Sigmoid colon (tissue), 7 donors: Measurements from ENCODE around the gene ARHGAP6. TPM values are rescaled to one million over a fixed set of nuclear protein-coding genes. Genes with fewer than 3 reads are reported as not detected.

Experiments
- DNase-seq: peaks from one replicate; pipeline ENCODE4 v3.0.0-alpha.2; 2019
- H3K27ac ChIP-seq, 4 donors: fragments of 200-600 bp; sonication (generic); one replicate each; pipeline ENCODE4 v1.5.1; 2016 to 2019; ENCODE audit warnings: mild to moderate bottlenecking in 1 of 4
- H3K27me3 ChIP-seq, 3 donors: fragments of 200-600 bp; sonication (generic); one replicate each; pipeline ENCODE4 v1.5.1; 2019; ENCODE audit warnings: mild to moderate bottlenecking in 1 of 3
- H3K36me3 ChIP-seq, 4 donors: fragments of 200-600 bp; sonication (generic); one replicate each; pipeline ENCODE4 v1.5.1; 2016 to 2019
- H3K4me1 ChIP-seq, 4 donors: fragments of 200-600 bp; sonication (generic); one replicate each; pipeline ENCODE4 v1.5.1; 2017 to 2019
- H3K4me3 ChIP-seq, 4 donors: fragments of 200-600 bp; sonication (generic); one replicate each; pipeline ENCODE4 v1.5.1; 2017 to 2019; ENCODE audit warnings: mild to moderate bottlenecking in 2 of 4, moderate library complexity in 1 of 4
- H3K9me3 ChIP-seq, 4 donors: fragments of 200-600 bp in 3 of 4; sonication (generic) in 3 of 4; one replicate each; pipeline versions ENCODE4 v1.5.1 to v1.6.1; 2013 to 2019
- CTCF ChIP-seq, 4 experiments: fragments of 450-650 bp in 3 of 4; fragments of 200-600 bp in 1 of 4; IDR thresholded peaks; one replicate each; pipeline ENCODE4 v1.5.1; 2016 to 2019; ENCODE audit warnings: antibody characterized with exemption in 4 of 4, mild to moderate bottlenecking in 3 of 4, moderate library complexity in 2 of 4
- EP300 ChIP-seq, 4 donors: sonication (generic); formaldehyde crosslinking; IDR thresholded peaks; one replicate each; pipeline ENCODE4 v1.6.1; 2017; ENCODE audit warnings: antibody characterized with exemption in 4 of 4
- POLR2A ChIP-seq, 2 donors: fragments of 450-650 bp; IDR thresholded peaks; one replicate each; pipeline ENCODE4 v1.6.1; 2016; ENCODE audit warnings: antibody characterized with exemption in 2 of 2, mild to moderate bottlenecking in 2 of 2, moderate library complexity in 2 of 2
- POLR2AphosphoS5 ChIP-seq, 4 donors: sonication (generic); formaldehyde crosslinking; IDR thresholded peaks; one replicate each; pipeline ENCODE4 v1.6.1; 2017; ENCODE audit warnings: antibody characterized with exemption in 4 of 4
- WGBS, 2 donors: extraction: QIAGEN DNeasy Blood & Tissue Kit; methylation state at CpG; one replicate each; pipeline ENCODE4 v1.1.7; 2013; 5-methylcytosine and 5-hydroxymethylcytosine counted together
- intact Hi-C: fragments of 100-400 bp; cut with DNase I; formaldehyde crosslinking; loops from one replicate; pipeline ENCODE4 v1.15.1; 2023
- polyA plus RNA-seq, 3 donors: library from polyadenylated mRNA; stranded (reverse); fragments of 200-250 nt; gene quantifications; one replicate each; pipeline ENCODE4 v1.2.3, GENCODE V29; 2013
- total RNA-seq, 4 donors: library from RNA; depleted of rRNA; stranded (reverse); fragments of >200 nt; gene quantifications; one replicate each; pipeline ENCODE4 v1.1.0, GENCODE V29; 2016
- donor health status: healthy with polysubstance abuse.
- donor health status: Bipolar disorder and iron deficiency.
- donor health status: healthy.

Gene ARHGAP6
- total and polyA plus RNA-seq, 7 donors: 1.4 to 47.6 (median 36.2) TPM

- no peak overlapping the region for H3K4me3 ChIP-seq
- no peaks in the 10 kb centered on the region for H3K27me3 ChIP-seq
- DNase-seq: no peak
- no peaks in the 10 kb centered on the region for H3K36me3 ChIP-seq
- H3K4me1 ChIP-seq: peaks cover 0 to 7% (median 0%) of the 10 kb centered on the region in 4 donors
- intact Hi-C loops: no loop called here
- no peak for TF ChIP-seq CTCF (IDR thresholded peaks at IDR 0.05)
- no peak for TF ChIP-seq EP300 (IDR thresholded peaks at IDR 0.05)
- TF ChIP-seq POLR2AphosphoS5 (IDR thresholded peaks at IDR 0.05): no peak
- no peak for TF ChIP-seq POLR2A (IDR thresholded peaks at IDR 0.05)
- 63 to 94% methylated on average over 1 of the region's 1 CpG for WGBS, 2 donors
- H3K27ac ChIP-seq: no peak overlapping the region
- no peaks in the 10 kb centered on the region for H3K9me3 ChIP-seq
Observed at GRCh38 chrX:11259437-11259836, 406.3 kb downstream of the ARHGAP6 start.

GRCh38 chrX:11257711-11258110 lies 408.0 kb downstream of the ARHGAP6 start:
- WGBS, 2 donors: 16 to 65% methylated on average over 2 of the region's 2 CpGs
- Histone ChIP-seq H3K4me3 (no peak overlapping the region), H3K36me3 (no peaks in the 10 kb centered on the region), H3K4me1 (peaks cover 0 to 7% (median 0%) of the 10 kb centered on the region in 4 donors), H3K9me3 (no peaks in the 10 kb centered on the region), H3K27ac (no peak overlapping the region), H3K27me3 (no peaks in the 10 kb centered on the region)
- DNase-seq: no peak
- intact Hi-C loops: no loop called here
- TF ChIP-seq POLR2AphosphoS5 (IDR thresholded peaks at IDR 0.05) (no peak), EP300 (IDR thresholded peaks at IDR 0.05) (no peak), POLR2A (IDR thresholded peaks at IDR 0.05) (no peak), CTCF (IDR thresholded peaks at IDR 0.05) (no peak)

GRCh38 chrX:11257290-11257689 lies 408.4 kb downstream of the ARHGAP6 start:
- no peak overlapping the region for H3K4me3 ChIP-seq
- H3K9me3 ChIP-seq: no peaks in the 10 kb centered on the region
- TF ChIP-seq CTCF (IDR thresholded peaks at IDR 0.05): no peak
- no peak for TF ChIP-seq POLR2AphosphoS5 (IDR thresholded peaks at IDR 0.05)
- TF ChIP-seq POLR2A (IDR thresholded peaks at IDR 0.05): no peak
- TF ChIP-seq EP300 (IDR thresholded peaks at IDR 0.05): no peak
- intact Hi-C loops: no loop called here
- H3K27ac ChIP-seq: no peak overlapping the region
- 42 to 78% methylated on average over 2 of the region's 2 CpGs for WGBS, 2 donors
- DNase-seq: no peak
- H3K27me3 ChIP-seq: no peaks in the 10 kb centered on the region
- peaks cover 0 to 7% (median 0%) of the 10 kb centered on the region in 4 donors for H3K4me1 ChIP-seq
- no peaks in the 10 kb centered on the region for H3K36me3 ChIP-seq

GRCh38 chrX:11254417-11255109 lies 411.2 kb downstream of the ARHGAP6 start:
- no peak for TF ChIP-seq POLR2AphosphoS5 (IDR thresholded peaks at IDR 0.05)
- TF ChIP-seq POLR2A (IDR thresholded peaks at IDR 0.05): no peak
- no peak for TF ChIP-seq EP300 (IDR thresholded peaks at IDR 0.05)
- no peak for TF ChIP-seq CTCF (IDR thresholded peaks at IDR 0.05)
- no peak for DNase-seq
- Histone ChIP-seq H3K4me1 (no peaks in the 10 kb centered on the region), H3K36me3 (no peaks in the 10 kb centered on the region), H3K9me3 (no peaks in the 10 kb centered on the region), H3K4me3 (no peak overlapping the region), H3K27me3 (no peaks in the 10 kb centered on the region), H3K27ac (no peak overlapping the region)
- 72 to 84% methylated on average over 5 of the region's 5 CpGs for WGBS, 2 donors
- intact Hi-C loops: no loop called here

- peaks cover 0 to 28% (median 2%) of the 10 kb centered on the region in 4 donors for H3K4me1 ChIP-seq
- no peaks in the 10 kb centered on the region for H3K27me3 ChIP-seq
- intact Hi-C loops: no loop called here
- H3K9me3 ChIP-seq: no peaks in the 10 kb centered on the region
- TF ChIP-seq EP300 (IDR thresholded peaks at IDR 0.05) (no peak), CTCF (IDR thresholded peaks at IDR 0.05) (no peak), POLR2AphosphoS5 (IDR thresholded peaks at IDR 0.05) (peak in 1 of 4 donors; percentile 38), POLR2A (IDR thresholded peaks at IDR 0.05) (no peak)
- H3K27ac ChIP-seq: peak overlapping the region in 1 of 4 donors; percentile 8
- 44 to 72% methylated on average over 2 of the region's 2 CpGs for WGBS, 2 donors
- H3K36me3 ChIP-seq: no peaks in the 10 kb centered on the region
- no peak overlapping the region for H3K4me3 ChIP-seq
- peak; percentile 72 for DNase-seq
Observed at GRCh38 chrX:11244636-11245035, 421.1 kb downstream of the ARHGAP6 start.
